Mesenchymal stem cell (in vitro differentiated cells and primary cell): ENCODE results near the gene VEPH1.

Experiments used
- DNase-seq: peaks from one replicate; pipeline ENCODE4 v3.0.0-alpha.2; 2013
- H2AFZ ChIP-seq: one replicate; pipeline ENCODE4 v1.6.1; 2013; ENCODE audit warnings: low read depth, mild to moderate bottlenecking, control low read depth, inconsistent platforms, low read length, moderate library complexity
- H2AK5ac ChIP-seq: 2 replicates; pipeline ENCODE4 v1.6.1; 2013; ENCODE audit warnings: low read length, moderate library complexity, mild to moderate bottlenecking, inconsistent platforms; ENCODE audit not compliant: severe bottlenecking
- H2BK120ac ChIP-seq: one replicate; pipeline ENCODE4 v1.6.1; 2013; ENCODE audit warnings: low read depth, mild to moderate bottlenecking, inconsistent platforms, low read length, moderate library complexity
- H2BK12ac ChIP-seq, 2 experiments: one replicate each; pipeline ENCODE4 v1.6.1; 2013; ENCODE audit warnings: inconsistent platforms in 2 of 2, low read length in 2 of 2, mild to moderate bottlenecking in 2 of 2, moderate library complexity in 2 of 2, control low read depth in 1 of 2
- H2BK15ac ChIP-seq: one replicate; pipeline ENCODE4 v1.6.1; 2013; ENCODE audit warnings: mild to moderate bottlenecking, low read depth, inconsistent platforms; ENCODE audit not compliant: poor library complexity, severe bottlenecking
- H2BK5ac ChIP-seq: 2 replicates; pipeline ENCODE4 v1.6.1; 2013; ENCODE audit warnings: low read depth, mild to moderate bottlenecking, low read length, control low read depth, inconsistent platforms; ENCODE audit not compliant: poor library complexity, severe bottlenecking
- H3K14ac ChIP-seq, 2 experiments: one replicate each; pipeline ENCODE4 v1.6.1; 2013; ENCODE audit warnings: inconsistent platforms in 2 of 2, low read length in 2 of 2, control low read depth in 1 of 2, mild to moderate bottlenecking in 1 of 2, moderate library complexity in 1 of 2
- H3K18ac ChIP-seq, 2 experiments: one replicate each; pipeline ENCODE4 v1.6.1; 2013; ENCODE audit warnings: inconsistent platforms in 2 of 2, low read length in 2 of 2, control low read depth in 1 of 2, low read depth in 1 of 2, mild to moderate bottlenecking in 1 of 2
- H3K23ac ChIP-seq, 2 experiments: one replicate each; pipeline ENCODE4 v1.6.1; 2013; ENCODE audit warnings: inconsistent platforms in 2 of 2, low read length in 2 of 2, mild to moderate bottlenecking in 2 of 2, moderate library complexity in 2 of 2, control low read depth in 1 of 2
- H3K27ac ChIP-seq: 2 replicates; pipeline ENCODE4 v1.5.1; 2013; ENCODE audit warnings: mild to moderate bottlenecking, moderate library complexity, low read length, control low read depth, inconsistent platforms; ENCODE audit not compliant: poor library complexity, severe bottlenecking
- H3K27me3 ChIP-seq, 2 experiments: 2 replicates each; pipeline versions ENCODE4 v1.6.1 to v1.7.0; 2013; ENCODE audit warnings: low read length in 2 of 2, mild to moderate bottlenecking in 2 of 2, moderate library complexity in 2 of 2, control low read depth in 1 of 2, inconsistent platforms in 1 of 2; ENCODE audit not compliant: control insufficient read depth in 1 of 2, insufficient read depth in 1 of 2
- H3K36me3 ChIP-seq, 2 experiments: 2 replicates each; pipeline versions ENCODE4 v1.6.1 to v1.7.0; 2013; ENCODE audit warnings: low read length in 2 of 2, control low read depth in 1 of 2, inconsistent platforms in 1 of 2, low read depth in 1 of 2, mild to moderate bottlenecking in 1 of 2; ENCODE audit not compliant: insufficient read depth in 2 of 2, control insufficient read depth in 1 of 2
- H3K4ac ChIP-seq, 2 experiments: one replicate each; pipeline ENCODE4 v1.6.1; 2013; ENCODE audit warnings: inconsistent platforms in 2 of 2, low read length in 2 of 2, mild to moderate bottlenecking in 2 of 2, moderate library complexity in 2 of 2, control low read depth in 1 of 2, low read depth in 1 of 2
- H3K4me1 ChIP-seq: 2 replicates; pipeline ENCODE4 v1.6.1; 2013; ENCODE audit warnings: low read depth, low read length, control low read depth; ENCODE audit not compliant: control insufficient read depth, insufficient read depth
- H3K4me2 ChIP-seq: 2 replicates; pipeline ENCODE4 v1.6.1; 2013; ENCODE audit warnings: low read length, mild to moderate bottlenecking, inconsistent platforms; ENCODE audit not compliant: poor library complexity, severe bottlenecking
- H3K4me3 ChIP-seq, 2 experiments: 2 replicates each; pipeline versions ENCODE4 v1.5.1 to v1.7.0; 2013; ENCODE audit warnings: low read length in 2 of 2, mild to moderate bottlenecking in 2 of 2, control low read depth in 1 of 2, low read depth in 1 of 2; ENCODE audit not compliant: insufficient read depth in 1 of 2
- H3K79me1 ChIP-seq: replicated peaks from 2 replicates; pipeline ENCODE4 v1.6.1; 2013; ENCODE audit warnings: mild to moderate bottlenecking, control low read depth, low read length, inconsistent platforms; ENCODE audit not compliant: poor library complexity, severe bottlenecking
- H3K9ac ChIP-seq: 2 replicates; pipeline ENCODE4 v1.7.0; 2013; ENCODE audit warnings: mild to moderate bottlenecking, low read length, moderate library complexity
- H3K9me3 ChIP-seq: 2 replicates; pipeline ENCODE4 v1.7.0; 2013; ENCODE audit warnings: mild to moderate bottlenecking, low read length; ENCODE audit not compliant: control insufficient read depth
- H4K8ac ChIP-seq: one replicate; pipeline ENCODE4 v1.6.1; 2013; ENCODE audit warnings: inconsistent platforms, mild to moderate bottlenecking, low read length, moderate library complexity
- H4K91ac ChIP-seq: one replicate; pipeline ENCODE4 v1.6.1; 2013; ENCODE audit warnings: mild to moderate bottlenecking, low read length, inconsistent platforms
- WGBS: methylation state at CpG from one replicate; pipeline ENCODE4 v1.1.7; 2013; ENCODE audit warnings: mixed read lengths; 5-methylcytosine and 5-hydroxymethylcytosine counted together

Gene VEPH1

DNA sequence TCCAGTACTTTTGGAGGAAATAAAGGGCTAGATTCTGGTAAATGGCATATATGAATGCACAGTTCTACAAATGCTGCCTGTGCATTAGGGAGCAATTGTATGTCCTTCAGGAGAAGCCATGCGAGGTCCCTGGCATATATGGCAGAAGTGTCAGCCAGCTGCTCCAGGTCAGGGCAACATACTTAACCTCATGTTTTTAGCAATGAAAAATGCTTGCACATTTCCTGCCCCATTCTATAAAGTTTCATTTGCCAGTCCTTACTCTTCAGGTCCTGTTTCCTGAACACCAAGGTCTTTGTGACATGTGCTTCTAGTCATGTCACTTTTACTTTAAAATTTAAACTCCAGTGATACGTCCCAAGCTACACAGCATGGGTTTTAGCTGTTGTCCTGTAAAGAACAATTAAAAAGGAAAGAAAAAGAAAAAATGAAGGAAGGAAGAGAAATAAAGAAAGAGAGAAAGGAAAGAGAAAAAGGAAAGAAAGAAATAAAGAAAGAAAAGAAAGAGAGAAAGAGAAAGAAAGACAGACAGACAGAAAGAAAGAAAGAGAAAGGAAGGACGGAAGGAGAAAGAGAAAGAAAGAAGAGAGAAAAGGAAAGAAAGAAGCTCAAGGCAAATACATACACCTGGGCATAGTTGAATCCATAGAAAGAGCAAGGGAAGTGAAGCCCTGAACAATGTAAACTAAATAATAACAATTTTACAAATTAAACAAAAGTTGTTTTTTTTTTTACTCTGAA lies 86.7 kb downstream of the VEPH1 start:
- Histone ChIP-seq H2BK120ac (no peak overlapping the region), H2AFZ (no peak overlapping the region), H2AK5ac (no peak overlapping the region), H3K36me3 (peaks cover 0 to 5% of the 10 kb centered on the region in 2 experiments), H4K8ac (no peak overlapping the region), H3K14ac (no peak overlapping the region), H2BK12ac (no peak overlapping the region), H3K79me1 (no peaks in the 10 kb centered on the region), H3K27ac (no peak overlapping the region), H3K9me3 (no peaks in the 10 kb centered on the region), H2BK15ac (no peak overlapping the region), H3K18ac (no peak overlapping the region), H2BK5ac (no peak overlapping the region), H3K27me3 (no peaks in the 10 kb centered on the region), H3K4me1 (peaks cover 6% of the 10 kb centered on the region), H3K4ac (no peak overlapping the region), H3K9ac (no peak overlapping the region), H3K4me3 (no peak overlapping the region), H3K23ac (no peak overlapping the region), H3K4me2 (no peak overlapping the region), H4K91ac (no peak overlapping the region)
- no peak for DNase-seq
- WGBS, result 86% methylated on average over 3 of the region's 3 CpGs

- Histone ChIP-seq H2BK12ac (no peak overlapping the region), H3K14ac (no peak overlapping the region), H2AFZ (no peak overlapping the region), H2BK120ac (no peak overlapping the region), H2BK15ac (no peak overlapping the region), H3K27me3 (no peaks in the 10 kb centered on the region), H3K18ac (no peak overlapping the region), H3K4me1 (peaks cover 6% of the 10 kb centered on the region), H3K23ac (no peak overlapping the region), H3K27ac (no peak overlapping the region), H3K9me3 (no peaks in the 10 kb centered on the region), H3K79me1 (no peaks in the 10 kb centered on the region), H2AK5ac (no peak overlapping the region), H3K36me3 (peaks cover 0 to 5% of the 10 kb centered on the region in 2 experiments), H3K4ac (no peak overlapping the region), H3K9ac (no peak overlapping the region), H3K4me3 (no peak overlapping the region), H4K91ac (no peak overlapping the region), H3K4me2 (no peak overlapping the region), H4K8ac (no peak overlapping the region), H2BK5ac (no peak overlapping the region)
- no peak for DNase-seq
Observed at GRCh38 chr3:157414861-157415260, 88.4 kb downstream of the VEPH1 start.

- no peak for DNase-seq
Observed at GRCh38 chr3:157412323-157412855, 90.8 kb downstream of the VEPH1 start.

GRCh38 chr3:157410945-157411344 lies 92.3 kb downstream of the VEPH1 start:
- H3K14ac ChIP-seq, result no peak overlapping the region
- DNase-seq, result no peak
- H3K4me1 ChIP-seq, result no peaks in the 10 kb centered on the region
- peaks cover 0 to 5% of the 10 kb centered on the region in 2 experiments for H3K36me3 ChIP-seq
- H2AFZ ChIP-seq, result no peak overlapping the region
- no peak overlapping the region for H3K27ac ChIP-seq
- 51% methylated on average over 2 of the region's 2 CpGs for WGBS
- H3K9me3 ChIP-seq, result no peaks in the 10 kb centered on the region
- no peak overlapping the region for H3K23ac ChIP-seq
- no peak overlapping the region for H2AK5ac ChIP-seq
- H3K4me3 ChIP-seq, result no peak overlapping the region
- no peak overlapping the region for H2BK12ac ChIP-seq
- H3K9ac ChIP-seq, result no peak overlapping the region
- H3K79me1 ChIP-seq, result no peaks in the 10 kb centered on the region
- no peak overlapping the region for H4K8ac ChIP-seq
- no peak overlapping the region for H2BK15ac ChIP-seq
- H2BK5ac ChIP-seq, result no peak overlapping the region
- no peak overlapping the region for H2BK120ac ChIP-seq
- H3K18ac ChIP-seq, result no peak overlapping the region
- no peak overlapping the region for H3K4ac ChIP-seq
- H3K4me2 ChIP-seq, result no peak overlapping the region
- H3K27me3 ChIP-seq, result no peaks in the 10 kb centered on the region
- H4K91ac ChIP-seq, result no peak overlapping the region

More at GRCh38 chr3:157412323-157412855, 90.8 kb downstream of the VEPH1 start:
- Histone ChIP-seq H4K8ac (no peak overlapping the region), H3K9ac (no peak overlapping the region), H3K18ac (no peak overlapping the region), H3K36me3 (peaks cover 0 to 5% of the 10 kb centered on the region in 2 experiments), H3K27ac (no peak overlapping the region), H2BK15ac (no peak overlapping the region), H3K4me3 (no peak overlapping the region), H3K14ac (no peak overlapping the region), H2BK12ac (no peak overlapping the region), H4K91ac (no peak overlapping the region), H2BK120ac (no peak overlapping the region), H3K23ac (no peak overlapping the region), H3K4me1 (peaks cover 3% of the 10 kb centered on the region), H2AFZ (no peak overlapping the region), H3K4ac (no peak overlapping the region), H2AK5ac (no peak overlapping the region), H2BK5ac (no peak overlapping the region), H3K27me3 (no peaks in the 10 kb centered on the region), H3K4me2 (no peak overlapping the region), H3K9me3 (no peaks in the 10 kb centered on the region), H3K79me1 (no peaks in the 10 kb centered on the region)
- 78% methylated on average over 1 of the region's 1 CpG for WGBS
